HepG2 (cell line): Measurements from ENCODE around the gene ZNF557. TPM values are rescaled to one million over a fixed set of nuclear protein-coding genes. Genes with fewer than 3 reads are reported as not detected.

ENCODE experiments used
- ATAC-seq: fragments of 200-7000 bp; cut with Tn5 transposase; 3 replicates; pipeline ENCODE4 v1.9.1; 2020; ENCODE audit warnings: mild to moderate bottlenecking, moderate library complexity
- BruUV-seq: library from RNA; stranded (reverse); fragments of 400-500 nt; replicated peaks from 2 replicates; lab custom pipeline; 2021; lab: Mats Ljungman, UMichigan
- CTCF ChIA-PET: fragments of 300-600 bp; formaldehyde crosslinking; extraction: SDS; loops from one replicate; lab custom pipeline; 2021; ENCODE audit warnings: low total read pairs, inconsistent platforms, low intra/inter-chr PET ratio; lab: Yijun Ruan, JAX
- POLR2A ChIA-PET: fragments of 350-600 bp; sonication (Branson Sonifier 250); formaldehyde crosslinking; loops from one replicate; lab custom pipeline; 2020; ENCODE audit warnings: antibody characterized with exemption, inconsistent platforms; lab: Yijun Ruan, JAX
- DNase-seq: peaks from one replicate; pipeline ENCODE4 v3.0.0-alpha.2; 2015; ENCODE audit warnings: low spot score
- FAIRE-seq: peaks from 3 replicates; lab custom pipeline; 2011; peaks lifted over from hg19 to GRCh38; lab: Jason Lieb, UNC
- H2AFZ ChIP-seq: one replicate; pipeline ENCODE4 v1.6.1; 2011; ENCODE audit warnings: low read length, inconsistent platforms
- H3K27ac ChIP-seq: fragments of 300-600 bp; 3 replicates; pipeline ENCODE4 v1.8.0; 2011; ENCODE audit warnings: mixed run types, mild to moderate bottlenecking, mixed read lengths, low read length, inconsistent platforms; ENCODE audit not compliant: insufficient read depth; ENCODE audit errors: extremely low read length
- H3K27me3 ChIP-seq, 2 experiments: fragments of 200-600 bp in 1 of 2; 2 replicates in 1 of 2; 3 replicates in 1 of 2; pipeline versions ENCODE4 v1.6.0 to v1.8.0; 2011; ENCODE audit warnings: low read length in 2 of 2, mild to moderate bottlenecking in 2 of 2, moderate library complexity in 2 of 2, inconsistent platforms in 1 of 2; ENCODE audit not compliant: insufficient read depth in 2 of 2, control insufficient read depth in 1 of 2
- H3K36me3 ChIP-seq, 2 experiments: fragments of 200-600 bp in 1 of 2; replicated peaks in 1 of 2; 2 replicates in 1 of 2; 3 replicates in 1 of 2; pipeline versions ENCODE4 v1.5.1 to v1.8.0; 2011; ENCODE audit warnings: low read length in 2 of 2, inconsistent platforms in 1 of 2; ENCODE audit not compliant: insufficient read depth in 2 of 2, control insufficient read depth in 1 of 2
- H3K4me1 ChIP-seq: 2 replicates; pipeline ENCODE4 v1.5.1; 2012; ENCODE audit warnings: low read length, inconsistent platforms; ENCODE audit not compliant: insufficient read depth
- H3K4me2 ChIP-seq: 2 replicates; pipeline ENCODE4 v1.6.0; 2011; ENCODE audit warnings: low read depth, low read length, inconsistent platforms
- H3K4me3 ChIP-seq, 3 experiments: fragments of 200-600 bp in 1 of 3; sonication (generic), shearing (Covaris generic) in 1 of 3; replicated peaks in 1 of 3; 2 replicates each; pipeline ENCODE4 v1.5.1; 2011 to 2016; ENCODE audit warnings: low read length in 3 of 3, inconsistent platforms in 2 of 3, low read depth in 2 of 3, mild to moderate bottlenecking in 2 of 3, control low read depth in 1 of 3, mixed read lengths in 1 of 3; ENCODE audit not compliant: insufficient read depth in 1 of 3
- H3K79me2 ChIP-seq: one replicate; pipeline ENCODE4 v1.6.1; 2011; ENCODE audit warnings: low read length, inconsistent platforms; ENCODE audit not compliant: insufficient read depth
- H3K9ac ChIP-seq: 2 replicates; pipeline ENCODE4 v1.6.0; 2011; ENCODE audit warnings: mild to moderate bottlenecking, low read depth, low read length, inconsistent platforms; ENCODE audit not compliant: insufficient read depth
- H3K9me3 ChIP-seq: 2 replicates; pipeline ENCODE4 v1.5.1; 2012; ENCODE audit warnings: mild to moderate bottlenecking, low read length
- H4K20me1 ChIP-seq: 2 replicates; pipeline ENCODE4 v1.6.0; 2011; ENCODE audit warnings: inconsistent platforms, mild to moderate bottlenecking, low read length, moderate library complexity; ENCODE audit not compliant: insufficient read depth
- CCDC6 ChIP-seq: sonication (generic); formaldehyde crosslinking; IDR thresholded peaks from 2 replicates; pipeline ENCODE4 v1.8.1; 2022; ENCODE audit warnings: mild to moderate bottlenecking, missing genetic modification reagents, moderate library complexity
- GPN1 ChIP-seq: sonication (generic); formaldehyde crosslinking; IDR thresholded peaks from 2 replicates; pipeline ENCODE4 v1.5.1; 2020; ENCODE audit warnings: missing genetic modification reagents, borderline replicate concordance
- MLXIP ChIP-seq: sonication (generic); formaldehyde crosslinking; IDR thresholded peaks from 2 replicates; pipeline ENCODE4 v1.9.0; 2021; ENCODE audit warnings: missing genetic modification reagents, borderline replicate concordance
- PPARG ChIP-seq: conservative IDR thresholded peaks from 2 replicates; pipeline ENCODE4 v1.6.1; 2016; ENCODE audit warnings: missing biosample characterization, missing genetic modification reagents
- SNAPC5 ChIP-seq: sonication (generic); formaldehyde crosslinking; IDR thresholded peaks from 2 replicates; pipeline ENCODE4 v1.8.1; 2023; ENCODE audit warnings: mild to moderate bottlenecking, missing genetic modification reagents, borderline replicate concordance
- SP4 ChIP-seq: sonication (generic); formaldehyde crosslinking; IDR thresholded peaks from 2 replicates; pipeline ENCODE4 v1.8.1; 2023; ENCODE audit warnings: mild to moderate bottlenecking, missing genetic modification reagents
- TRIM22 ChIP-seq: fragments of 450-650 bp; IDR thresholded peaks from 2 replicates; pipeline ENCODE4 v1.6.1; 2017
- ZNF275 ChIP-seq: sonication (generic); formaldehyde crosslinking; IDR thresholded peaks from 2 replicates; pipeline ENCODE4 v1.8.0; 2022; ENCODE audit warnings: missing genetic modification reagents, mild to moderate bottlenecking, inconsistent platforms, borderline replicate concordance
- ZNF280B ChIP-seq: sonication (generic); formaldehyde crosslinking; IDR thresholded peaks from 2 replicates; pipeline ENCODE4 v1.5.0; 2020; ENCODE audit warnings: missing genetic modification reagents, mild to moderate bottlenecking, borderline replicate concordance
- ZNF331 ChIP-seq: sonication (generic); formaldehyde crosslinking; IDR thresholded peaks from 2 replicates; pipeline ENCODE4 v1.4.0; 2020; ENCODE audit warnings: missing genetic modification reagents
- ZNF607 ChIP-seq: sonication (generic); formaldehyde crosslinking; IDR thresholded peaks from 2 replicates; pipeline ENCODE4 v1.5.1; 2020; ENCODE audit warnings: missing genetic modification reagents, mild to moderate bottlenecking, borderline replicate concordance
- WGBS: methylation state at CpG from one replicate; pipeline ENCODE4 v1.1.6; 2017; ENCODE audit warnings: low lambda C conversion rate; 5-methylcytosine and 5-hydroxymethylcytosine counted together
- in situ Hi-C: cut with HindIII; loops from 2 replicates; pipeline ENCODE4 v1.10.0; 2017; ENCODE audit warnings: low pct_unique_long_range_greater_than_20kb; ENCODE audit not compliant: extremely low pct_ligation_motif_present
- intact Hi-C: fragments of 100-400 bp; cut with micrococcal nuclease; formaldehyde crosslinking; loops from one replicate; pipeline ENCODE4 v1.10.0; 2022; ENCODE audit not compliant: unreplicated experiment
- polyA plus RNA-seq, 8 experiments: library from polyadenylated mRNA; depleted of rRNA in 3 of 8; stranded (reverse) in 7 of 8; unstranded in 1 of 8; fragments of >200 nt; fragmentation: Illumina TruSeq in 4 of 8; extraction: Trizol in 4 of 8; gene quantifications; 2 replicates each; pipeline versions ENCODE4 v1.2.1 to v1.2.3, GENCODE V29; 2011 to 2016; ENCODE audit warnings: low read depth in 4 of 8, missing spikeins in 1 of 8, mixed read lengths in 1 of 8; ENCODE audit not compliant: insufficient read depth in 1 of 8
- total RNA-seq, 5 experiments: library from RNA; depleted of rRNA; stranded (reverse); fragments of >200 nt; fragmentation: Illumina TruSeq; extraction: Trizol; gene quantifications; 2 replicates each; pipeline ENCODE4 v1.2.3, GENCODE V29; 2016; ENCODE audit warnings: low read depth in 1 of 5

The ZNF557 gene
- total and polyA plus RNA-seq, 2 of the 13 experiments (the other 11 are each of a cell fraction or from before 2014, with no cell fraction given), result 2.1 to 7.8 TPM

- H3K27ac ChIP-seq, result no peak overlapping the region
- CTCF ChIA-PET, result no interaction called here
- no peaks in the 10 kb centered on the region for H3K79me2 ChIP-seq
- H4K20me1 ChIP-seq, result no peaks in the 10 kb centered on the region
- ATAC-seq (no peak), DNase-seq (no peak), FAIRE-seq (no peak)
- no peak for TF ChIP-seq SP4 (CRISPR knock-in tag)
- 0 out of 2 replicates have a peak, but pooled peaks have one; percentile 72 for TF ChIP-seq ZNF280B (CRISPR knock-in tag)
- TF ChIP-seq ZNF331 (CRISPR knock-in tag), result peak; percentile 100
- no peak overlapping the region for H2AFZ ChIP-seq
- POLR2A ChIA-PET, result no interaction called here
- no CpG with 5 or more reads among the region's 3 CpGs for WGBS
- no peak overlapping the region for H3K4me2 ChIP-seq
- peaks cover 31 to 60% of the 10 kb centered on the region in 2 experiments for H3K36me3 ChIP-seq
- peaks cover 17% of the 10 kb centered on the region; the same call in 1 of the 2 replicates for H3K9me3 ChIP-seq
- no peak overlapping the region for H3K4me3 ChIP-seq
- no TSS peak for BruUV-seq
- no peak overlapping the region for H3K9ac ChIP-seq
- intact Hi-C loops (no loop called here), in situ Hi-C loops (no loop called here)
- no peaks in the 10 kb centered on the region for H3K4me1 ChIP-seq
- no peaks in the 10 kb centered on the region; a peak in 1 of 5 replicates for H3K27me3 ChIP-seq
Measured at GRCh38 chr19:7126132-7126531, 56.6 kb downstream of the ZNF557 start.

GRCh38 chr19:7130043-7130442, 60.5 kb downstream of the ZNF557 start:
- H3K36me3 ChIP-seq, result peaks cover 27 to 57% of the 10 kb centered on the region in 2 experiments
- 100% methylated on average over 1 of the region's 1 CpG for WGBS
- POLR2A ChIA-PET, result no interaction called here
- TF ChIP-seq SNAPC5 (CRISPR knock-in tag) (no peak), GPN1 (CRISPR knock-in tag) (no peak), PPARG (CRISPR knock-in tag) (no peak), ZNF607 (CRISPR knock-in tag) (no peak), MLXIP (CRISPR knock-in tag) (no peak), CCDC6 (CRISPR knock-in tag) (no peak), TRIM22 (no peak), ZNF275 (CRISPR knock-in tag) (no peak)

More at GRCh38 chr19:7130043-7130442, 60.5 kb downstream of the ZNF557 start:
- CTCF ChIA-PET, result no interaction called here
- peaks cover 17% of the 10 kb centered on the region; the same call in 1 of the 2 replicates for H3K9me3 ChIP-seq
- H3K4me1 ChIP-seq, result peaks cover 11% of the 10 kb centered on the region
- no peaks in the 10 kb centered on the region for H3K79me2 ChIP-seq
- intact Hi-C loops (no loop called here), in situ Hi-C loops (no loop called here)
- no peaks in the 10 kb centered on the region for H4K20me1 ChIP-seq
- H3K4me3 ChIP-seq, result no peak overlapping the region
- H3K27ac ChIP-seq, result no peak overlapping the region
- DNase-seq, result no peak
- H3K4me2 ChIP-seq, result no peak overlapping the region
- H3K27me3 ChIP-seq, result no peaks in the 10 kb centered on the region; a peak in 1 of 5 replicates
- no peak overlapping the region for H3K9ac ChIP-seq
- no peak overlapping the region for H2AFZ ChIP-seq
- no peak for FAIRE-seq
- no TSS peak for BruUV-seq
- no peak for ATAC-seq
